Measurements from ENCODE around the gene DHRS9. TPM values are rescaled to one million over a fixed set of nuclear protein-coding genes. Genes with fewer than 3 reads are reported as not detected.
A peak's percentile ranks its signal among the peaks of the same experiment; 100 is the strongest.

DHRS9 gene
- polyA plus RNA-seq, 1 donor: 0.48 TPM

GRCh38 chr2:169080250-169081069, 11.1 kb downstream of the DHRS9 start:
- WGBS (ENCODE audit: insufficient coverage, low lambda C conversion rate): 100% methylated on average over 1 of the region's 2 CpGs

DNA sequence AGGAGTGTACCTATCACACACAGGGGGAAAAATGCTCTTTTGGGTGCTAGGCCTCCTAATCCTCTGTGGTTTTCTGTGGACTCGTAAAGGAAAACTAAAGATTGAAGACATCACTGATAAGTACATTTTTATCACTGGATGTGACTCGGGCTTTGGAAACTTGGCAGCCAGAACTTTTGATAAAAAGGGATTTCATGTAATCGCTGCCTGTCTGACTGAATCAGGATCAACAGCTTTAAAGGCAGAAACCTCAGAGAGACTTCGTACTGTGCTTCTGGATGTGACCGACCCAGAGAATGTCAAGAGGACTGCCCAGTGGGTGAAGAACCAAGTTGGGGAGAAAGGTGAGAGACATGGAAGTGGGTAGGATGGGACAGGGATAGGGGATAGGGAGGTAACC, 12.2 kb downstream of the DHRS9 start:
- 100% methylated on average over 3 of the region's 5 CpGs for WGBS (ENCODE audit: insufficient coverage, low lambda C conversion rate)
- H3K9me3 ChIP-seq (ENCODE audit: control insufficient read depth, low read depth, low read length): no peaks in the 10 kb centered on the region
- H3K27ac ChIP-seq (ENCODE audit: low read length): no peak overlapping the region
- no peak overlapping the region for H3K4me3 ChIP-seq (ENCODE audit: low read length)
- no peak for DNase-seq
- H3K36me3 ChIP-seq (ENCODE audit: control insufficient read depth, insufficient read depth, low read length): no peaks in the 10 kb centered on the region
- H3K27me3 ChIP-seq (ENCODE audit: control insufficient read depth, insufficient read depth, low read length): no peaks in the 10 kb centered on the region
- no peaks in the 10 kb centered on the region for H3K4me1 ChIP-seq (ENCODE audit: control insufficient read depth, insufficient read depth, low read length)

More at GRCh38 chr2:169080250-169081069, 11.1 kb downstream of the DHRS9 start:
- no peak overlapping the region for H3K27ac ChIP-seq (ENCODE audit: low read length)
- no peaks in the 10 kb centered on the region for H3K9me3 ChIP-seq (ENCODE audit: control insufficient read depth, low read depth, low read length)
- no peak for DNase-seq
- no peaks in the 10 kb centered on the region for H3K36me3 ChIP-seq (ENCODE audit: control insufficient read depth, insufficient read depth, low read length)
- H3K4me3 ChIP-seq (ENCODE audit: low read length): no peak overlapping the region
- no peaks in the 10 kb centered on the region for H3K27me3 ChIP-seq (ENCODE audit: control insufficient read depth, insufficient read depth, low read length)
- H3K4me1 ChIP-seq (ENCODE audit: control insufficient read depth, insufficient read depth, low read length): no peaks in the 10 kb centered on the region

GRCh38 chr2:169082995-169083394, 13.6 kb downstream of the DHRS9 start:
- no CpG with 5 or more reads among the region's 4 CpGs for WGBS (ENCODE audit: insufficient coverage, low lambda C conversion rate)
- no peak for DNase-seq
- H3K27ac ChIP-seq (ENCODE audit: low read length): no peak overlapping the region
- no peaks in the 10 kb centered on the region for H3K36me3 ChIP-seq (ENCODE audit: control insufficient read depth, insufficient read depth, low read length)
- no peaks in the 10 kb centered on the region for H3K9me3 ChIP-seq (ENCODE audit: control insufficient read depth, low read depth, low read length)
- H3K27me3 ChIP-seq (ENCODE audit: control insufficient read depth, insufficient read depth, low read length): no peaks in the 10 kb centered on the region
- H3K4me3 ChIP-seq (ENCODE audit: low read length): no peak overlapping the region
- no peaks in the 10 kb centered on the region for H3K4me1 ChIP-seq (ENCODE audit: control insufficient read depth, insufficient read depth, low read length)

- WGBS (ENCODE audit: insufficient coverage, low lambda C conversion rate): no CpG with 5 or more reads among the region's 3 CpGs
- no peaks in the 10 kb centered on the region for H3K36me3 ChIP-seq (ENCODE audit: control insufficient read depth, insufficient read depth, low read length)
- no peak for DNase-seq
- no peaks in the 10 kb centered on the region for H3K4me1 ChIP-seq (ENCODE audit: control insufficient read depth, insufficient read depth, low read length)
- no peaks in the 10 kb centered on the region for H3K9me3 ChIP-seq (ENCODE audit: control insufficient read depth, low read depth, low read length)
- no peaks in the 10 kb centered on the region for H3K27me3 ChIP-seq (ENCODE audit: control insufficient read depth, insufficient read depth, low read length)
- no peak overlapping the region for H3K4me3 ChIP-seq (ENCODE audit: low read length)
- H3K27ac ChIP-seq (ENCODE audit: low read length): no peak overlapping the region
Measured at GRCh38 chr2:169086893-169087467, 17.6 kb downstream of the DHRS9 start.

- DNase-seq: no peak
- Histone ChIP-seq H3K4me1 (ENCODE audit: control insufficient read depth, insufficient read depth, low read length) (no peaks in the 10 kb centered on the region), H3K9me3 (ENCODE audit: control insufficient read depth, low read depth, low read length) (no peaks in the 10 kb centered on the region), H3K27ac (ENCODE audit: low read length) (no peak overlapping the region), H3K27me3 (ENCODE audit: control insufficient read depth, insufficient read depth, low read length) (no peaks in the 10 kb centered on the region), H3K36me3 (ENCODE audit: control insufficient read depth, insufficient read depth, low read length) (no peaks in the 10 kb centered on the region), H3K4me3 (ENCODE audit: low read length) (no peak overlapping the region)
- no CpG with 5 or more reads among the region's 6 CpGs for WGBS (ENCODE audit: insufficient coverage, low lambda C conversion rate)
Measured at GRCh38 chr2:169087757-169088379, 18.5 kb downstream of the DHRS9 start.

DNA sequence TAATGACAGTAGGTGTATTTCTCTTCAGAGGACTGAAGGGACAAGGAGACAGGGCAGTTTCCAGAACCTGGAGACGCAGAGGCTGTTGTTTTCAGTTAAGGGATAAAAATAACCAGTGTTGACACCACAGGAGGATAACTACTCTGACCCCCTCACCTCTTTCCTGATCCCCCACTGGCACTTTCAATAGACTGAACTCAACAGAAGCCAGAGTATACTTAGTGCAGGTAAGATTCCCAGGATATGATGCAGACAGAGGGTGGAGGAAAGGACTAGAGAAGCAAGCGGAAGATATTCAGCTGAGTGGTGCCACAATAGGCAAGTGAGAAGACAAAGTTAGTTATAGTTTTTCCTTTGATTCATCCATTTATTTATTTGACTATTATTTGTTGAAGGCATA, 19.8 kb downstream of the DHRS9 start:
- Histone ChIP-seq H3K9me3 (ENCODE audit: control insufficient read depth, low read depth, low read length) (no peaks in the 10 kb centered on the region), H3K4me3 (ENCODE audit: low read length) (no peak overlapping the region), H3K36me3 (ENCODE audit: control insufficient read depth, insufficient read depth, low read length) (no peaks in the 10 kb centered on the region), H3K4me1 (ENCODE audit: control insufficient read depth, insufficient read depth, low read length) (no peaks in the 10 kb centered on the region), H3K27ac (ENCODE audit: low read length) (no peak overlapping the region), H3K27me3 (ENCODE audit: control insufficient read depth, insufficient read depth, low read length) (no peaks in the 10 kb centered on the region)
- WGBS (ENCODE audit: insufficient coverage, low lambda C conversion rate): 100% methylated on average over 1 of the region's 2 CpGs
- DNase-seq: no peak

DNA sequence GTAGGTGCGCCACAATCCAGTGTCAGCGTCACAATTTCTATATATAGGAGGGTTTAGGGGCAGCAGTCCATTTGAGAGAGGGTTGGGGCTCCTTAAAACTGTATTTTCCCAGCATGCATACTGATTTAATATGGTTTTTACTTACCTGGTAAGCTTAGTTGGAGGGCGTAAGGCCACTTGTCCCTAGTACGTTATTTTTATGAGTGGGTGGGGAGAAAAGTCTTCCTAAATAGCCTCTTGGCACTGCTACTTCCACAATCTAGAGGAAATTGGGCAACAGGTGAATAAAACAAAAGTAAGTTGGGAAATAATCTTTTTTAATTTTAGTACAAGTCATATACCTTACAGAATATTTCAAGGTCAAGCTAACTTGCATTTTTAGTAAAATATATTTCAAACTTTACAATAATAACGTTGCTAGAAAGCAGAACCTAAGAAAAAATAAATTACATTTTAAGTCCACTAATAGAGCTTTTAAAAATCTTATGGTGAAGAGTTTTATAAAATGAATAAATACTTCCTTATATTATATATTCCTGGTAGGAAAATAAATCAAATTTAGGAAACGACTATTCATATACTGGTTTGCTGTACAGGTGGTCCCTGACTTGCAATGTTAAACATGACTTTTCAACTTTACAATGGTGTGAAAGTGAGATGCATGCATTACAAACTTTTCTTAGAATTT, 20.9 kb downstream of the DHRS9 start:
- Histone ChIP-seq H3K27me3 (ENCODE audit: control insufficient read depth, insufficient read depth, low read length) (no peaks in the 10 kb centered on the region), H3K27ac (ENCODE audit: low read length) (no peak overlapping the region), H3K4me1 (ENCODE audit: control insufficient read depth, insufficient read depth, low read length) (no peaks in the 10 kb centered on the region), H3K36me3 (ENCODE audit: control insufficient read depth, insufficient read depth, low read length) (no peaks in the 10 kb centered on the region), H3K9me3 (ENCODE audit: control insufficient read depth, low read depth, low read length) (no peaks in the 10 kb centered on the region), H3K4me3 (ENCODE audit: low read length) (no peak overlapping the region)
- 75% methylated on average over 1 of the region's 6 CpGs for WGBS (ENCODE audit: insufficient coverage, low lambda C conversion rate)
- DNase-seq: no peak

DNA sequence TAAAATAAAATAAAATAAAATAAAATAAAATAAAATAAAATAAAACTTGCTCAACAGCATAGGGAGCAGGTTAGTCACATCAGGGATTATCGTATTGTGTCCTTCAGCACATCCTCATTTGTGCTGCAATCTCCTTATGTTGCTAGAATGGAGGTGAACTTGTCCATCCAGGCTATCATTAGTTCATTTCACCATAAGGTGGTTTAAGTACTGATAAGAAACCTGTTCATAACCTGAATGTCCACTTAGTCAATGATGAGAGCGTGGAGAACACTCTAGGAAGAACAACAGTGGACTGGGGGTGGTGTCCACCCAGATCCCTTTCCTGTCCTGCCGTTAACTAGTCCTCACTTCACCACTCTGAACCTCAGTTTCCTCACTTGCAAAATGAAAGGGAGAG, 21.9 kb downstream of the DHRS9 start:
- DNase-seq: no peak
- Histone ChIP-seq H3K36me3 (ENCODE audit: control insufficient read depth, insufficient read depth, low read length) (no peaks in the 10 kb centered on the region), H3K27ac (ENCODE audit: low read length) (no peak overlapping the region), H3K9me3 (ENCODE audit: control insufficient read depth, low read depth, low read length) (no peaks in the 10 kb centered on the region), H3K4me3 (ENCODE audit: low read length) (no peak overlapping the region), H3K27me3 (ENCODE audit: control insufficient read depth, insufficient read depth, low read length) (no peaks in the 10 kb centered on the region), H3K4me1 (ENCODE audit: control insufficient read depth, insufficient read depth, low read length) (no peaks in the 10 kb centered on the region)
- WGBS (ENCODE audit: insufficient coverage, low lambda C conversion rate): 100% methylated on average over 1 of the region's 3 CpGs

DNA sequence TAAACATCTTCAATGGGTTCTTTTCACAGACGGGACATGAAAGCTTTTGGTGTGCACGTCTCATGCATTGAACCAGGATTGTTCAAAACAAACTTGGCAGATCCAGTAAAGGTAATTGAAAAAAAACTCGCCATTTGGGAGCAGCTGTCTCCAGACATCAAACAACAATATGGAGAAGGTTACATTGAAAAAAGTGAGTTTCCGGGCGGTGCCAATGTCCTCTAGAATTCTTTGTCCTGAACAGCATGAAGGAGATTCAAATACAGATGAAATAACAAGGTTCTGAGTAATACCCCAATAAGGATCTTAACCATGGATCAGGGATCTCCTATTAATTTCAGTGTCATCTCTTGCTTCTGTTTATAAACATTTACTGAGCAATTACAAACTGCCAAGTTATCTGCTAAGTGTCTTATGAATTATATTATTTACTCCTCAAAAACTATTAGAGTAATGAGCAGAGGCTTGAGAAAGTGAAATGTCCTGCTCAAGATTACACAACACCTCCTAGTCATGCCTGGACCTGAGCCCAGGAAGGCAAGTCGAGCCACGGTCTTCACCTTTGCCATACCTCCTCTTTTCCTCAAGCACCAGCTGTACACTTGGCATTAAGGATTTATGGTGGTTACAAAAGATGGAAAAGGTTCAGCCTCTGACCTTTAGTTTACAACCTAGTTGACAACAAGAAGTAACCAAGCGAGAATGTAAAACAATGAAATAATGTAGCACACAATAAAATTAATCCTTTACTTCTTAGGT, 22.6 kb downstream of the DHRS9 start:
- DNase-seq: peak in 1 of 2 donors; percentile 33
- Histone ChIP-seq H3K27ac (ENCODE audit: low read length) (no peak overlapping the region), H3K4me1 (ENCODE audit: control insufficient read depth, insufficient read depth, low read length) (no peaks in the 10 kb centered on the region), H3K27me3 (ENCODE audit: control insufficient read depth, insufficient read depth, low read length) (no peaks in the 10 kb centered on the region), H3K9me3 (ENCODE audit: control insufficient read depth, low read depth, low read length) (no peaks in the 10 kb centered on the region), H3K4me3 (ENCODE audit: low read length) (no peak overlapping the region), H3K36me3 (ENCODE audit: control insufficient read depth, insufficient read depth, low read length) (no peaks in the 10 kb centered on the region)
- WGBS (ENCODE audit: insufficient coverage, low lambda C conversion rate): 94% methylated on average over 3 of the region's 8 CpGs

- no peak for DNase-seq
- Histone ChIP-seq H3K27ac (ENCODE audit: low read length) (no peak overlapping the region), H3K4me1 (ENCODE audit: control insufficient read depth, insufficient read depth, low read length) (no peaks in the 10 kb centered on the region)
Measured at GRCh38 chr2:169093535-169093934, 24.2 kb downstream of the DHRS9 start.

More at GRCh38 chr2:169093535-169093934, 24.2 kb downstream of the DHRS9 start:
- Histone ChIP-seq H3K36me3 (ENCODE audit: control insufficient read depth, insufficient read depth, low read length) (no peaks in the 10 kb centered on the region), H3K27me3 (ENCODE audit: control insufficient read depth, insufficient read depth, low read length) (no peaks in the 10 kb centered on the region), H3K9me3 (ENCODE audit: control insufficient read depth, low read depth, low read length) (no peaks in the 10 kb centered on the region), H3K4me3 (ENCODE audit: low read length) (no peak overlapping the region)
- WGBS (ENCODE audit: insufficient coverage, low lambda C conversion rate): 85% methylated on average over 2 of the region's 2 CpGs

Data from large intestine (tissue), 3 donors.